HepG2 (cell line): ENCODE results near the gene TMEM253. TPM values are rescaled to one million over a fixed set of nuclear protein-coding genes. Genes with fewer than 3 reads are reported as not detected.

Experiments used
- ASH2L ChIP-seq: fragments of 300-600, 200-600 bp; sonication (generic); IDR thresholded peaks from 2 replicates; pipeline ENCODE4 v1.7.0; 2017; ENCODE audit warnings: low read depth, mild to moderate bottlenecking, moderate library complexity, mixed read lengths, low read length; ENCODE audit not compliant: insufficient read length
- GABPB1 ChIP-seq: IDR thresholded peaks from 2 replicates; pipeline ENCODE4 v1.6.1; 2016; ENCODE audit warnings: mild to moderate bottlenecking, missing genetic modification reagents, moderate library complexity, missing compliant biosample characterization
- HIVEP1 ChIP-seq: sonication (generic); formaldehyde crosslinking; IDR thresholded peaks from 2 replicates; pipeline ENCODE4 v1.4.0; 2020; ENCODE audit warnings: mild to moderate bottlenecking, missing genetic modification reagents
- ISX ChIP-seq: sonication (generic); formaldehyde crosslinking; conservative IDR thresholded peaks from 2 replicates; pipeline ENCODE4 v1.5.0; 2020; ENCODE audit warnings: missing genetic modification reagents
- JUN ChIP-seq: sonication (generic); formaldehyde crosslinking; IDR thresholded peaks from 2 replicates; pipeline ENCODE4 v1.4.0; 2020; ENCODE audit warnings: mild to moderate bottlenecking, missing genetic modification reagents
- NFYB ChIP-seq: sonication (generic); formaldehyde crosslinking; IDR thresholded peaks from 2 replicates; pipeline ENCODE4 v1.4.0; 2020; ENCODE audit warnings: missing genetic modification reagents
- PHB2 ChIP-seq: fragments of 450-650 bp; IDR thresholded peaks from 2 replicates; pipeline ENCODE4 v1.6.1; 2018; ENCODE audit not compliant: partially characterized antibody
- PHF8 ChIP-seq: sonication (generic); formaldehyde crosslinking; IDR thresholded peaks from 2 replicates; pipeline ENCODE4 v1.5.0; 2020; ENCODE audit warnings: missing genetic modification reagents
- PRDM15 ChIP-seq: sonication (generic); formaldehyde crosslinking; IDR thresholded peaks from 2 replicates; pipeline ENCODE4 v1.4.0; 2020; ENCODE audit warnings: missing genetic modification reagents
- RBFOX2 ChIP-seq: fragments of 200-400 bp; formaldehyde crosslinking; IDR thresholded peaks from 2 replicates; pipeline ENCODE4 v1.6.1; 2017; ENCODE audit warnings: low read depth, mild to moderate bottlenecking, low read length
- SP2 ChIP-seq: sonication (generic); formaldehyde crosslinking; IDR thresholded peaks from 2 replicates; pipeline ENCODE4 v1.5.1; 2020; ENCODE audit warnings: mild to moderate bottlenecking, missing genetic modification reagents
- TBX3 ChIP-seq: fragments of 450-650 bp; IDR thresholded peaks from 2 replicates; pipeline ENCODE4 v1.6.1; 2017; ENCODE audit warnings: antibody characterized with exemption, mild to moderate bottlenecking, inconsistent platforms, borderline replicate concordance
- TCF7 ChIP-seq: sonication (generic); IDR thresholded peaks from 2 replicates; pipeline ENCODE4 v1.6.1; 2016; ENCODE audit warnings: antibody characterized with exemption, low read depth
- THYN1 ChIP-seq: sonication (generic); formaldehyde crosslinking; IDR thresholded peaks from 2 replicates; pipeline ENCODE4 v1.8.1; 2023; ENCODE audit warnings: low read depth, mild to moderate bottlenecking, moderate library complexity, missing genetic modification reagents, borderline replicate concordance
- ZBTB34 ChIP-seq: sonication (generic); formaldehyde crosslinking; IDR thresholded peaks from 2 replicates; pipeline ENCODE4 v1.8.0; 2022; ENCODE audit warnings: mild to moderate bottlenecking, missing genetic modification reagents
- ZMYM4 ChIP-seq: sonication (generic); formaldehyde crosslinking; IDR thresholded peaks from 2 replicates; pipeline ENCODE4 v1.8.1; 2023; ENCODE audit warnings: mild to moderate bottlenecking, missing genetic modification reagents
- ZNF501 ChIP-seq: sonication (generic); formaldehyde crosslinking; IDR thresholded peaks from 2 replicates; pipeline ENCODE4 v1.5.1; 2020; ENCODE audit warnings: mild to moderate bottlenecking, moderate library complexity, missing genetic modification reagents
- polyA plus RNA-seq, 8 experiments: library from polyadenylated mRNA; depleted of rRNA in 3 of 8; stranded (reverse) in 7 of 8; unstranded in 1 of 8; fragments of >200 nt; fragmentation: Illumina TruSeq in 4 of 8; extraction: Trizol in 4 of 8; gene quantifications; 2 replicates each; pipeline versions ENCODE4 v1.2.1 to v1.2.3, GENCODE V29; 2011 to 2016; ENCODE audit warnings: low read depth in 4 of 8, missing spikeins in 1 of 8, mixed read lengths in 1 of 8; ENCODE audit not compliant: insufficient read depth in 1 of 8
- total RNA-seq, 5 experiments: library from RNA; depleted of rRNA; stranded (reverse); fragments of >200 nt; fragmentation: Illumina TruSeq; extraction: Trizol; gene quantifications; 2 replicates each; pipeline ENCODE4 v1.2.3, GENCODE V29; 2016; ENCODE audit warnings: low read depth in 1 of 5
- TF ChIP-seq, protein P1 (sequence below), 2 experiments: fragments of 450-650 bp in 1 of 2; sonication (generic) in 1 of 2; formaldehyde crosslinking; IDR thresholded peaks; 2 replicates each; pipeline versions ENCODE4 v1.5.0 to v1.8.0; 2020 to 2022; ENCODE audit warnings: mild to moderate bottlenecking in 1 of 2, missing genetic modification reagents in 1 of 2
- TF ChIP-seq, protein P2 (sequence below): sonication (generic); formaldehyde crosslinking; conservative IDR thresholded peaks from 2 replicates; pipeline ENCODE4 v1.8.0; 2022; ENCODE audit warnings: missing genetic modification reagents

Gene TMEM253
- total and polyA plus RNA-seq, 2 of the 13 experiments (the other 11 are each of a cell fraction or from before 2014, with no cell fraction given): 0.29 to 0.45 TPM

- TF ChIP-seq TBX3 (peak; percentile 64), ZMYM4 (peak; percentile 95), RBFOX2 (peak; percentile 88), SP2 (CRISPR knock-in tag) (no peak; the same call in 1 of the 2 replicates), ZBTB34 (CRISPR knock-in tag) (no peak), GABPB1 (CRISPR knock-in tag) (peak; percentile 81), NFYB (CRISPR knock-in tag) (peak; percentile 28; the same call in 1 of the 2 replicates), HIVEP1 (peak; percentile 73), PRDM15 (CRISPR knock-in tag) (0 out of 2 replicates have a peak, but pooled peaks have one; percentile 20), PHB2 (no peak), ISX (CRISPR knock-in tag) (no peak), JUN (CRISPR knock-in tag) (peak; percentile 34; the same call in 1 of the 2 replicates), TCF7 (no peak), THYN1 (no peak), ASH2L (peak; percentile 54), ZNF501 (CRISPR knock-in tag) (peak; percentile 63; the same call in 1 of the 2 replicates), PHF8 (CRISPR knock-in tag) (peak; percentile 56)
- TF ChIP-seq, protein P1, sequence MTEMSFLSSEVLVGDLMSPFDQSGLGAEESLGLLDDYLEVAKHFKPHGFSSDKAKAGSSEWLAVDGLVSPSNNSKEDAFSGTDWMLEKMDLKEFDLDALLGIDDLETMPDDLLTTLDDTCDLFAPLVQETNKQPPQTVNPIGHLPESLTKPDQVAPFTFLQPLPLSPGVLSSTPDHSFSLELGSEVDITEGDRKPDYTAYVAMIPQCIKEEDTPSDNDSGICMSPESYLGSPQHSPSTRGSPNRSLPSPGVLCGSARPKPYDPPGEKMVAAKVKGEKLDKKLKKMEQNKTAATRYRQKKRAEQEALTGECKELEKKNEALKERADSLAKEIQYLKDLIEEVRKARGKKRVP (CRISPR knock-in tag; IDR thresholded peaks at IDR 0.05): no peak
- TF ChIP-seq, protein P2, sequence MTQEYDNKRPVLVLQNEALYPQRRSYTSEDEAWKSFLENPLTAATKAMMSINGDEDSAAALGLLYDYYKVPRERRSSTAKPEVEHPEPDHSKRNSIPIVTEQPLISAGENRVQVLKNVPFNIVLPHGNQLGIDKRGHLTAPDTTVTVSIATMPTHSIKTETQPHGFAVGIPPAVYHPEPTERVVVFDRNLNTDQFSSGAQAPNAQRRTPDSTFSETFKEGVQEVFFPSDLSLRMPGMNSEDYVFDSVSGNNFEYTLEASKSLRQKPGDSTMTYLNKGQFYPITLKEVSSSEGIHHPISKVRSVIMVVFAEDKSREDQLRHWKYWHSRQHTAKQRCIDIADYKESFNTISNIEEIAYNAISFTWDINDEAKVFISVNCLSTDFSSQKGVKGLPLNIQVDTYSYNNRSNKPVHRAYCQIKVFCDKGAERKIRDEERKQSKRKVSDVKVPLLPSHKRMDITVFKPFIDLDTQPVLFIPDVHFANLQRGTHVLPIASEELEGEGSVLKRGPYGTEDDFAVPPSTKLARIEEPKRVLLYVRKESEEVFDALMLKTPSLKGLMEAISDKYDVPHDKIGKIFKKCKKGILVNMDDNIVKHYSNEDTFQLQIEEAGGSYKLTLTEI: no peak
Observed at GRCh38 chr14:21092273-21093011, 8.4 kb upstream of the TMEM253 start (continued).
